Prostate gland (tissue), 2 donors: Measurements from ENCODE around the gene GPR161. TPM values are rescaled to one million over a fixed set of nuclear protein-coding genes. Genes with fewer than 3 reads are reported as not detected.

Experiments used
- DNase-seq: peaks from one replicate; pipeline ENCODE4 v3.0.0-alpha.2; 2019; ENCODE audit warnings: low spot score
- H3K27ac ChIP-seq, 2 donors: fragments of 200-600 bp; sonication (generic); 2 replicates each; pipeline ENCODE4 v1.5.1; 2017 to 2019
- H3K27me3 ChIP-seq: fragments of 200-600 bp; sonication (generic); replicated peaks from 2 replicates; pipeline ENCODE4 v1.5.1; 2019; ENCODE audit not compliant: insufficient read depth
- H3K36me3 ChIP-seq, 2 donors: fragments of 200-600 bp; sonication (generic); 1 replicate in 1 of 2; 2 replicates in 1 of 2; pipeline versions ENCODE4 v1.5.1 to v1.8.1; 2017 to 2019
- H3K4me1 ChIP-seq: fragments of 200-600 bp; sonication (generic); replicated peaks from 2 replicates; pipeline ENCODE4 v1.5.1; 2019
- H3K4me3 ChIP-seq, 2 donors: fragments of 200-600 bp; sonication (generic); 2 replicates each; pipeline ENCODE4 v1.5.1; 2017 to 2019
- H3K9me3 ChIP-seq: fragments of 200-600 bp; sonication (generic); 2 replicates; pipeline ENCODE4 v1.5.1; 2017
- CTCF ChIP-seq, 4 experiments: fragments of 200-600 bp in 2 of 4; fragments of 450-650 bp in 2 of 4; sonication (generic) in 2 of 4; IDR thresholded peaks; 1 replicate in 3 of 4; 2 replicates in 1 of 4; pipeline ENCODE4 v1.5.1; 2016 to 2019; ENCODE audit warnings: antibody characterized with exemption in 4 of 4, mild to moderate bottlenecking in 2 of 4, moderate library complexity in 2 of 4
- POLR2A ChIP-seq: fragments of 450-650 bp; IDR thresholded peaks from one replicate; pipeline ENCODE4 v1.6.1; 2016; ENCODE audit warnings: antibody characterized with exemption, mild to moderate bottlenecking
- POLR2AphosphoS5 ChIP-seq: sonication (generic); formaldehyde crosslinking; IDR thresholded peaks from one replicate; pipeline ENCODE4 v1.6.1; 2017; ENCODE audit warnings: antibody characterized with exemption
- WGBS: methylation state at CpG from one replicate; pipeline ENCODE4 v1.1.5; 2018; 5-methylcytosine and 5-hydroxymethylcytosine counted together
- intact Hi-C: fragments of 100-400 bp; cut with DNase I; formaldehyde crosslinking; loops from one replicate; pipeline ENCODE4 v1.14.2; 2022
- total RNA-seq, 2 donors: library from RNA; depleted of rRNA; stranded (reverse); fragments of >200 nt; gene quantifications; one replicate each; pipeline ENCODE4 v1.1.0, GENCODE V29; 2016

The GPR161 gene
- total RNA-seq, 2 donors from 2014 or later, result 4.5 to 23.3 TPM

DNA sequence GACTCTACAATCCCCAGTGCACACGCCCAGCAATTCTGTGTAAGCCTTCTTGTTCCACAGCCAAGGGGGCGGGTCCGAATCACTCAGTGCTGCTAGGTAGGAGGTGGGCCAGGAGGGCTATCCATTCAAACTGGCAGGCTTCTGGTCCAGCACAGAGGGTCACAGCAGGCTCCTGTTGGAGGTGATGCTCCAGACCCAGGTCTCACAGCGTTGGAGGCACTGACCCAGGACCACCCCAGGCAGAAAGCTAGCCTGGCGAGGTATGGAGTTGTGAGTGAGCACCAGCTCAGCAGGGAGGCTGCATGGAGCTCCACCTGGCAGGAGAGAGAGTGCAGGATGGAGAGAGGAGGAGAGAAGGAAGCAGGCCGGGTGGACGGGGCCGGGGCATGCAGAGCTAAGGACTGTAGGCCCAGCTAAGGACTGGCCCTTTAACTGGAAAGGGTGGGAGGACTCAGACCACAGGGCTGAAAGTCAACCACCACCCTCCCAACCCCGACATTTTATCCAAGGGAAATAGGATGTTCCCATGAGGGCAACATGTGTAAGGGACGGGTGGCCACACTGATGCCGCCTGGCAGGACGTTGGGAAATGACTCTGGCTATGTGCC is 38.7 kb downstream of the GPR161 start:
- DNase-seq, result no peak
- intact Hi-C loops, result no loop called here
- Histone ChIP-seq H3K27ac (no peak overlapping the region), H3K9me3 (no peaks in the 10 kb centered on the region), H3K4me3 (no peak overlapping the region), H3K27me3 (no peaks in the 10 kb centered on the region), H3K4me1 (no peaks in the 10 kb centered on the region), H3K36me3 (no peaks in the 10 kb centered on the region)
- TF ChIP-seq CTCF (IDR thresholded peaks at IDR 0.05), result no peak
- TF ChIP-seq POLR2AphosphoS5, result no peak
- no peak for TF ChIP-seq POLR2A
- 84% methylated on average over 12 of the region's 12 CpGs for WGBS

- TF ChIP-seq POLR2AphosphoS5 (no peak), CTCF (IDR thresholded peaks at IDR 0.05) (no peak), POLR2A (no peak)
- H3K4me3 ChIP-seq, result no peak overlapping the region
- no peaks in the 10 kb centered on the region for H3K9me3 ChIP-seq
- H3K36me3 ChIP-seq, result no peaks in the 10 kb centered on the region
- intact Hi-C loops, result no loop called here
- H3K27ac ChIP-seq, result no peak overlapping the region
- H3K4me1 ChIP-seq, result no peaks in the 10 kb centered on the region
- no peaks in the 10 kb centered on the region for H3K27me3 ChIP-seq
- WGBS, result 94% methylated on average over 27 of the region's 27 CpGs
- no peak for DNase-seq
Observed at GRCh38 chr1:168096296-168097165, 40.2 kb downstream of the GPR161 start.

DNA sequence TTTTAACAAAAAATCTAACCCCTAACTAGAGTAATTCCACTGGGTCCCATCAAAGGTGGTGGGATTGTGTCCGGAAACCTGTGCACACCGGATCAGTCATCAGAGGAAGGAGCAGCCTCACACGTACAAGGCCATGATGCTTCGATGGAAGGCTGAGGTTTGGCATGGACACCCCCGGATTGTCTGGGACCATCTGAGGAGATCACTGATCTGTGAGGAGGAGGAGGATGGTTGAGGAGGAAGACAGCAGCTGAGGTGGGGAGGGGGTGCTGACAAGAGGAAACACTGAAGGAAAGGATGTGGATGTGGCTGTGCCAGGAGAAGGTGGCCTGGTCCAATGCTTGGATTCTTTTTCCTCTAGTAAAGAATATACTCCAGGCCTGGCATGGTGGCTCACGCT is 41.3 kb downstream of the GPR161 start:
- H3K36me3 ChIP-seq, result no peaks in the 10 kb centered on the region
- H3K27ac ChIP-seq, result no peak overlapping the region
- WGBS, result 94% methylated on average over 6 of the region's 6 CpGs
- no peaks in the 10 kb centered on the region for H3K27me3 ChIP-seq
- TF ChIP-seq POLR2A (no peak), CTCF (IDR thresholded peaks at IDR 0.05) (no peak), POLR2AphosphoS5 (no peak)
- no peaks in the 10 kb centered on the region for H3K9me3 ChIP-seq
- DNase-seq, result no peak
- intact Hi-C loops, result no loop called here
- H3K4me1 ChIP-seq, result no peaks in the 10 kb centered on the region
- H3K4me3 ChIP-seq, result no peak overlapping the region

DNA sequence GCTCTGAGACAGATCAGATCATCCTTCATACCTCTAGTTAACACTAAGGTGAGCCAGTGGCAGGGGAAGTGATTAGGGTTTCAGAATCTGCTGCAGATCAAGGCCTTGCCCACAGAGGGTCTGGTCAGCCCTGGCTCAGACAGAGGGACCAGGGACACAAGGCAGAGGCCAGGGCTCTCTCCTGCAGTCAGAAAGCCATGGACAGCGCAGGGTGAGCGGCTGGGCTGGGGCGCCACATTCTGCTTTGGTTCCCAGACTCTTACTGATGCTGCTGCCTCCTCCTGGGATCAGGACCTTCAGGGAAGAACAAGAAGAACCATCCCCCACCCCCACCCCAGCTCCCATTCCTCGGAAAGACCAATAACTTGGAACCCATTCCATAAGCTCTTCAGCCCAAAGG is 43.1 kb downstream of the GPR161 start:
- no peaks in the 10 kb centered on the region for H3K36me3 ChIP-seq
- no peaks in the 10 kb centered on the region for H3K4me1 ChIP-seq
- DNase-seq, result no peak
- no peak overlapping the region for H3K4me3 ChIP-seq
- no peaks in the 10 kb centered on the region for H3K9me3 ChIP-seq
- H3K27ac ChIP-seq, result peak overlapping the region in 1 of 2 donors; percentile 31
- TF ChIP-seq POLR2A, result no peak
- no peak for TF ChIP-seq CTCF (IDR thresholded peaks at IDR 0.05)
- no peak for TF ChIP-seq POLR2AphosphoS5
- intact Hi-C loops, result loop anchor here (5.0 kb wide), 1 partner anchor 44 kb away; the partner anchor contains the start of gene GPR161
- no peaks in the 10 kb centered on the region for H3K27me3 ChIP-seq
- WGBS, result 90% methylated on average over 4 of the region's 4 CpGs
